ENCODE results near the gene ESYT3. TPM values are rescaled to one million over a fixed set of nuclear protein-coding genes. Genes with fewer than 3 reads are reported as not detected.

The ESYT3 gene
- total and polyA plus RNA-seq, 9 donors = 0.48 to 2.0 (median 0.77) TPM

GRCh38 chr3:138463724-138464490 lies 29.5 kb downstream of the ESYT3 start:
- no peak overlapping the region for H3K4me3 ChIP-seq
- no peak overlapping the region for H3K27ac ChIP-seq
- no peaks in the 10 kb centered on the region for H3K36me3 ChIP-seq
- 28 to 60% (median 37%) methylated on average over 6 of the region's 6 CpGs for WGBS, 3 donors
- H3K4me1 ChIP-seq (ENCODE audit: insufficient read depth) = no peaks in the 10 kb centered on the region
- no peaks in the 10 kb centered on the region for H3K9me3 ChIP-seq
- no peaks in the 10 kb centered on the region for H3K27me3 ChIP-seq
- DNase-seq = no peak
- intact Hi-C loops (cut with DNase I) = no loop called here
- TF ChIP-seq CTCF (IDR thresholded peaks at IDR 0.05) (no peak), EP300 (IDR thresholded peaks at IDR 0.05) (no peak), POLR2A (IDR thresholded peaks at IDR 0.05) (no peak)

GRCh38 chr3:138464491-138464860 lies 30.1 kb downstream of the ESYT3 start:
- H3K4me1 ChIP-seq (ENCODE audit: insufficient read depth) = no peaks in the 10 kb centered on the region
- no peak overlapping the region for H3K4me3 ChIP-seq
- no peak for DNase-seq
- no peak overlapping the region for H3K27ac ChIP-seq
- no peaks in the 10 kb centered on the region for H3K9me3 ChIP-seq
- intact Hi-C loops (cut with DNase I) = no loop called here
- TF ChIP-seq POLR2A (IDR thresholded peaks at IDR 0.05) (no peak), CTCF (IDR thresholded peaks at IDR 0.05) (no peak), EP300 (IDR thresholded peaks at IDR 0.05) (no peak)
- H3K27me3 ChIP-seq = no peaks in the 10 kb centered on the region
- WGBS, 3 donors = 63 to 72% (median 65%) methylated on average over 2 of the region's 2 CpGs
- no peaks in the 10 kb centered on the region for H3K36me3 ChIP-seq

- H3K27ac ChIP-seq = no peak overlapping the region
- DNase-seq = no peak
These were observed 31.0 kb downstream of the ESYT3 start for GRCh38 chr3:138465451-138465850.

GRCh38 chr3:138465925-138466324 lies 31.5 kb downstream of the ESYT3 start:
- Histone ChIP-seq H3K36me3 (no peaks in the 10 kb centered on the region), H3K27me3 (no peaks in the 10 kb centered on the region), H3K9me3 (no peaks in the 10 kb centered on the region), H3K4me1 (ENCODE audit: insufficient read depth) (no peaks in the 10 kb centered on the region), H3K4me3 (no peak overlapping the region), H3K27ac (no peak overlapping the region)
- DNase-seq = no peak
- WGBS, 3 donors = 27 to 37% (median 30%) methylated on average over 2 of the region's 2 CpGs
- intact Hi-C loops (cut with DNase I) = no loop called here
- TF ChIP-seq POLR2A (IDR thresholded peaks at IDR 0.05) (no peak), EP300 (IDR thresholded peaks at IDR 0.05) (no peak), CTCF (IDR thresholded peaks at IDR 0.05) (no peak)

More at GRCh38 chr3:138465451-138465850, 31.0 kb downstream of the ESYT3 start:
- no peaks in the 10 kb centered on the region for H3K27me3 ChIP-seq
- 95 to 96% (median 96%) methylated on average over 3 of the region's 3 CpGs for WGBS, 3 donors
- no peaks in the 10 kb centered on the region for H3K9me3 ChIP-seq
- intact Hi-C loops (cut with DNase I) = no loop called here
- H3K4me1 ChIP-seq (ENCODE audit: insufficient read depth) = no peaks in the 10 kb centered on the region
- H3K36me3 ChIP-seq = no peaks in the 10 kb centered on the region
- no peak overlapping the region for H3K4me3 ChIP-seq
- TF ChIP-seq CTCF (IDR thresholded peaks at IDR 0.05) (no peak), POLR2A (IDR thresholded peaks at IDR 0.05) (no peak), EP300 (IDR thresholded peaks at IDR 0.05) (no peak)
